Measurements from ENCODE around the gene ARHGEF37. TPM values are rescaled to one million over a fixed set of nuclear protein-coding genes. Genes with fewer than 3 reads are reported as not detected.

Gene ARHGEF37
- total RNA-seq, 5 donors from 2014 or later (not counting 1 experiment from before 2014, with no cell fraction given), result 0.07 to 1.0 (median 0.59) TPM; not detected in 1

GRCh38 chr5:149614034-149614907, 33.0 kb downstream of the ARHGEF37 start:
- H3K36me3 ChIP-seq (ENCODE audit: control insufficient read depth in 2 of 2, extremely low read depth in 1 of 2, insufficient read depth in 1 of 2, low read length in 1 of 2), result peaks cover 0 to 2% of the 10 kb centered on the region in 2 donors
- no peaks in the 10 kb centered on the region for H3K4me1 Mint-ChIP-seq

GRCh38 chr5:149615976-149616375, 34.7 kb downstream of the ARHGEF37 start:
- Mint-ChIP-seq H3K4me3 (no peak overlapping the region), H3K4me1 (no peaks in the 10 kb centered on the region), H3K27me3 (no peaks in the 10 kb centered on the region), H3K9me3 (no peaks in the 10 kb centered on the region), H3K27ac (no peak overlapping the region), H3K36me3 (no peaks in the 10 kb centered on the region)
- ChIA-PET CTCF (no interaction called here), POLR2A (no interaction called here)
- Histone ChIP-seq H3K9me3 (no peaks in the 10 kb centered on the region), H3K27ac (ENCODE audit: low read length) (no peak overlapping the region), H3K36me3 (ENCODE audit: control insufficient read depth in 2 of 2, extremely low read depth in 1 of 2, insufficient read depth in 1 of 2, low read length in 1 of 2) (no peaks in the 10 kb centered on the region), H3K27me3 (replicated peaks in 1 of 2; ENCODE audit: control insufficient read depth in 2 of 2, extremely low read depth in 1 of 2, insufficient read depth in 2 of 2, low read length in 1 of 2) (peaks cover 0 to 2% of the 10 kb centered on the region in 2 experiments), H3K4me3 (ENCODE audit: control insufficient read depth in 1 of 2, extremely low read depth in 1 of 2, low read length in 1 of 2) (no peak overlapping the region), H3K4me1 (ENCODE audit: control insufficient read depth in 1 of 2, extremely low read depth in 1 of 2, insufficient read depth in 2 of 2, low read length in 2 of 2) (no peaks in the 10 kb centered on the region)
- no peak for DNase-seq
- ATAC-seq (replicated peaks in 1 of 4), result no peak
- WGBS (ENCODE audit: insufficient coverage), result 78% methylated on average over 4 of the region's 5 CpGs

More at GRCh38 chr5:149614034-149614907, 33.0 kb downstream of the ARHGEF37 start:
- CTCF ChIA-PET, result no interaction called here
- WGBS (ENCODE audit: insufficient coverage), result 86% methylated on average over 5 of the region's 8 CpGs
- H3K4me3 ChIP-seq (ENCODE audit: control insufficient read depth in 1 of 2, extremely low read depth in 1 of 2, low read length in 1 of 2), result no peak overlapping the region
- H3K27ac ChIP-seq (ENCODE audit: low read length), result no peak overlapping the region
- Mint-ChIP-seq H3K4me3 (no peak overlapping the region), H3K9me3 (peaks cover 0 to 5% (median 0%) of the 10 kb centered on the region in 3 donors), H3K27me3 (no peaks in the 10 kb centered on the region), H3K36me3 (no peaks in the 10 kb centered on the region), H3K27ac (no peak overlapping the region)
- no peak for DNase-seq
- H3K4me1 ChIP-seq (ENCODE audit: control insufficient read depth in 1 of 2, extremely low read depth in 1 of 2, insufficient read depth in 2 of 2, low read length in 2 of 2), result no peaks in the 10 kb centered on the region
- POLR2A ChIA-PET, result interaction anchor here in 1 of 2 donors (0.6 kb wide), 2 partner anchors 32 to 1827 kb away, joined by 3 to 4 read pairs; no protein-coding TSS in a partner anchor
- no peaks in the 10 kb centered on the region for H3K9me3 ChIP-seq
- peaks cover 0 to 2% of the 10 kb centered on the region in 2 experiments for H3K27me3 ChIP-seq (replicated peaks in 1 of 2; ENCODE audit: control insufficient read depth in 2 of 2, extremely low read depth in 1 of 2, insufficient read depth in 2 of 2, low read length in 1 of 2)
- no peak for ATAC-seq (replicated peaks in 1 of 4)

GRCh38 chr5:149616727-149617285, 35.5 kb downstream of the ARHGEF37 start:
- WGBS (ENCODE audit: insufficient coverage), result 20% methylated on average over 2 of the region's 3 CpGs
- peak in 1 of 4 experiments; percentile 26 for ATAC-seq (replicated peaks in 1 of 4)
- peaks cover 0 to 2% of the 10 kb centered on the region in 2 experiments for H3K27me3 ChIP-seq (replicated peaks in 1 of 2; ENCODE audit: control insufficient read depth in 2 of 2, extremely low read depth in 1 of 2, insufficient read depth in 2 of 2, low read length in 1 of 2)
- no peaks in the 10 kb centered on the region for H3K4me1 Mint-ChIP-seq
- no peak overlapping the region for H3K27ac Mint-ChIP-seq
- CTCF ChIA-PET, result no interaction called here
- no peak overlapping the region for H3K4me3 ChIP-seq (ENCODE audit: control insufficient read depth in 1 of 2, extremely low read depth in 1 of 2, low read length in 1 of 2)
- no peak overlapping the region for H3K4me3 Mint-ChIP-seq
- H3K27ac ChIP-seq (ENCODE audit: low read length), result no peak overlapping the region
- no peaks in the 10 kb centered on the region for H3K36me3 ChIP-seq (ENCODE audit: control insufficient read depth in 2 of 2, extremely low read depth in 1 of 2, insufficient read depth in 1 of 2, low read length in 1 of 2)
- no peak for DNase-seq
- no peaks in the 10 kb centered on the region for H3K36me3 Mint-ChIP-seq
- POLR2A ChIA-PET, result no interaction called here
- no peaks in the 10 kb centered on the region for H3K9me3 Mint-ChIP-seq
- H3K4me1 ChIP-seq (ENCODE audit: control insufficient read depth in 1 of 2, extremely low read depth in 1 of 2, insufficient read depth in 2 of 2, low read length in 2 of 2), result no peaks in the 10 kb centered on the region
- no peaks in the 10 kb centered on the region for H3K9me3 ChIP-seq
- no peaks in the 10 kb centered on the region for H3K27me3 Mint-ChIP-seq

DNA sequence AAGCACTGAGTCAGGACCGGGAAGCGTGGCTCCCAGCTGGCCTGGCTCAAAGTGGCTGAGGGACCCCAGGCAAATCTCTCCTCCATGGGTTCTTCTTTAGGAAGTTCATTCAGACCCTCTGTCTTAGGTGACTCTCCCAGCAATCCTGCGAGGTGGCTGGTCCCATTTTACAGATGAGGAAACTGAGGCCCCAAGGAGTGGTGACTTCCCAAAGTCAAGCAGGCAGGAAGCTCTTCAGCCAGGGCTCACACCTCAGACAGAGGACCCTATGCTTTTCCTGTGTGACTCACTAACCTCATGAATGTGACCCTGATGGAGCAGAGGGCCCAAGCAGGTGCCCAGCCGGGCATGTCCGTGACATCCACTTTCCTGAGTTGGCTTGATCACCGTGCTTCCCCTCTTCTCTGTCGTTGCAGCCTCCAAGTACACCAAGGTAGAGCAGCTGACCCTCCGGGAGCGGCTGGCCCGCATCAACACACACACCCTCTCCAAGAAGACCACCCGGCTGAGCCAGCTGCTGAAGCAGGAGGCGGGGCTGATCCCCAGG, 36.5 kb downstream of the ARHGEF37 start:
- H3K36me3 Mint-ChIP-seq, result no peaks in the 10 kb centered on the region
- DNase-seq (no peak), ATAC-seq (replicated peaks in 1 of 4) (no peak)
- no peak overlapping the region for H3K4me3 ChIP-seq (ENCODE audit: control insufficient read depth in 1 of 2, extremely low read depth in 1 of 2, low read length in 1 of 2)
- H3K4me3 Mint-ChIP-seq, result no peak overlapping the region
- H3K27me3 Mint-ChIP-seq, result no peaks in the 10 kb centered on the region
- no peak overlapping the region for H3K27ac ChIP-seq (ENCODE audit: low read length)
- WGBS (ENCODE audit: insufficient coverage), result 90% methylated on average over 12 of the region's 12 CpGs
- no peaks in the 10 kb centered on the region for H3K9me3 ChIP-seq
- H3K27ac Mint-ChIP-seq, result no peak overlapping the region
- H3K36me3 ChIP-seq (ENCODE audit: control insufficient read depth in 2 of 2, extremely low read depth in 1 of 2, insufficient read depth in 1 of 2, low read length in 1 of 2), result no peaks in the 10 kb centered on the region
- ChIA-PET POLR2A (no interaction called here), CTCF (interaction anchor here in 1 of 2 donors (0.6 kb wide), 1 partner anchor 172 kb away, joined by 3 read pairs; no protein-coding TSS in a partner anchor)
- peaks cover 0 to 2% of the 10 kb centered on the region in 2 experiments for H3K27me3 ChIP-seq (replicated peaks in 1 of 2; ENCODE audit: control insufficient read depth in 2 of 2, extremely low read depth in 1 of 2, insufficient read depth in 2 of 2, low read length in 1 of 2)
- H3K4me1 Mint-ChIP-seq, result no peaks in the 10 kb centered on the region
- H3K9me3 Mint-ChIP-seq, result no peaks in the 10 kb centered on the region
- no peaks in the 10 kb centered on the region for H3K4me1 ChIP-seq (ENCODE audit: control insufficient read depth in 1 of 2, extremely low read depth in 1 of 2, insufficient read depth in 2 of 2, low read length in 2 of 2)

GRCh38 chr5:149618581-149619248, 37.4 kb downstream of the ARHGEF37 start:
- no peak overlapping the region for H3K4me3 Mint-ChIP-seq
- H3K27ac Mint-ChIP-seq, result no peak overlapping the region
- no peaks in the 10 kb centered on the region for H3K36me3 Mint-ChIP-seq
- Histone ChIP-seq H3K4me1 (ENCODE audit: control insufficient read depth in 1 of 2, extremely low read depth in 1 of 2, insufficient read depth in 2 of 2, low read length in 2 of 2) (no peaks in the 10 kb centered on the region), H3K36me3 (ENCODE audit: control insufficient read depth in 2 of 2, extremely low read depth in 1 of 2, insufficient read depth in 1 of 2, low read length in 1 of 2) (no peaks in the 10 kb centered on the region), H3K27me3 (replicated peaks in 1 of 2; ENCODE audit: control insufficient read depth in 2 of 2, extremely low read depth in 1 of 2, insufficient read depth in 2 of 2, low read length in 1 of 2) (no peaks in the 10 kb centered on the region), H3K27ac (ENCODE audit: low read length) (no peak overlapping the region), H3K9me3 (no peaks in the 10 kb centered on the region), H3K4me3 (ENCODE audit: control insufficient read depth in 1 of 2, extremely low read depth in 1 of 2, low read length in 1 of 2) (no peak overlapping the region)
- CTCF ChIA-PET, result interaction anchor here (0.6 to 1.2 kb wide), 2 partner anchors 173 to 183 kb away, joined by 3 read pairs; no protein-coding TSS in a partner anchor
- ATAC-seq (replicated peaks in 1 of 4) (peak in 1 of 4 experiments; percentile 47), DNase-seq (peak in 4 of 35 experiments; percentile 4 to 39 (median 6))
- POLR2A ChIA-PET, result interaction anchor here in 1 of 2 donors (0.5 kb wide), 1 partner anchor 14 kb away, joined by 6 read pairs; no protein-coding TSS in a partner anchor
- WGBS (ENCODE audit: insufficient coverage), result 34% methylated on average over 5 of the region's 9 CpGs
- H3K4me1 Mint-ChIP-seq, result no peaks in the 10 kb centered on the region
- H3K9me3 Mint-ChIP-seq, result no peaks in the 10 kb centered on the region
- no peaks in the 10 kb centered on the region for H3K27me3 Mint-ChIP-seq
